WTC11 (cell line): Measurements from ENCODE around the gene VSTM2L. TPM values are rescaled to one million over a fixed set of nuclear protein-coding genes. Genes with fewer than 3 reads are reported as not detected.

Source experiments
- ATAC-seq: fragments of 200-7000 bp; cut with Tn5 transposase; 2 replicates; pipeline ENCODE4 v1.10.0; 2021; ENCODE audit warnings: mild to moderate bottlenecking, moderate library complexity
- CTCF ChIA-PET: fragments of 300-600 bp; sonication (Branson Sonifier 250); formaldehyde crosslinking; loops from one replicate; lab custom pipeline; 2021; ENCODE audit warnings: antibody characterized with exemption; lab: Charles Lee
- POLR2A ChIA-PET: fragments of 350-600 bp; sonication (Branson Sonifier 250); formaldehyde crosslinking; loops from one replicate; lab custom pipeline; 2021; ENCODE audit warnings: antibody characterized with exemption; lab: Charles Lee
- DNase-seq: peaks from one replicate; pipeline ENCODE4 v3.0.0; 2021; ENCODE audit warnings: low spot score
- H3K27ac Mint-ChIP-seq: 2 replicates; pipeline ENCODE4 v1.8.0; 2021; ENCODE audit warnings: mixed read lengths
- H3K27me3 Mint-ChIP-seq: 2 replicates; pipeline ENCODE4 v1.8.0; 2021; ENCODE audit warnings: low read depth, mild to moderate bottlenecking, moderate library complexity, mixed read lengths
- H3K36me3 Mint-ChIP-seq: 2 replicates; pipeline ENCODE4 v1.8.0; 2021; ENCODE audit warnings: mixed read lengths
- H3K4me1 Mint-ChIP-seq: 2 replicates; pipeline ENCODE4 v1.8.0; 2022; ENCODE audit warnings: mixed read lengths
- H3K4me3 Mint-ChIP-seq: 2 replicates; pipeline ENCODE4 v1.8.0; 2021; ENCODE audit warnings: mild to moderate bottlenecking, moderate library complexity, mixed read lengths
- H3K9me3 Mint-ChIP-seq: 2 replicates; pipeline ENCODE4 v1.8.0; 2021; ENCODE audit warnings: mixed read lengths
- ELF4 ChIP-seq: sonication (generic); formaldehyde crosslinking; IDR thresholded peaks from 2 replicates; pipeline ENCODE4 v1.8.1; 2022; ENCODE audit warnings: low read depth, mild to moderate bottlenecking, moderate library complexity, missing genetic modification reagents
- FOXJ3 ChIP-seq: sonication (generic); formaldehyde crosslinking; IDR thresholded peaks from 2 replicates; pipeline ENCODE4 v1.9.0; 2021; ENCODE audit warnings: missing genetic modification reagents, mild to moderate bottlenecking, borderline replicate concordance
- FOXK1 ChIP-seq: sonication (generic); formaldehyde crosslinking; IDR thresholded peaks from 2 replicates; pipeline ENCODE4 v1.8.0; 2022; ENCODE audit warnings: mild to moderate bottlenecking, moderate library complexity, missing genetic modification reagents
- NFYB ChIP-seq: sonication (generic); formaldehyde crosslinking; conservative IDR thresholded peaks from 2 replicates; pipeline ENCODE4 v1.8.0; 2022; ENCODE audit warnings: low read depth, missing genetic modification reagents
- SMAD4 ChIP-seq: sonication (generic); formaldehyde crosslinking; IDR thresholded peaks from 2 replicates; pipeline ENCODE4 v1.8.0; 2022; ENCODE audit warnings: mild to moderate bottlenecking, missing genetic modification reagents
- SP1 ChIP-seq: sonication (generic); formaldehyde crosslinking; conservative IDR thresholded peaks from 2 replicates; pipeline ENCODE4 v1.8.1; 2022; ENCODE audit warnings: missing genetic modification reagents
- TCF7 ChIP-seq: sonication (generic); formaldehyde crosslinking; IDR thresholded peaks from 2 replicates; pipeline ENCODE4 v1.8.0; 2022; ENCODE audit warnings: mild to moderate bottlenecking, low read depth, missing genetic modification reagents, moderate library complexity
- ZNF138 ChIP-seq: sonication (generic); formaldehyde crosslinking; conservative IDR thresholded peaks from 2 replicates; pipeline ENCODE4 v1.8.1; 2022; ENCODE audit warnings: mild to moderate bottlenecking, moderate library complexity, missing genetic modification reagents
- ZNF219 ChIP-seq: sonication (generic); formaldehyde crosslinking; IDR thresholded peaks from 2 replicates; pipeline ENCODE4 v1.8.0; 2023; ENCODE audit warnings: missing genetic modification reagents, mild to moderate bottlenecking, borderline replicate concordance
- ZNF232 ChIP-seq: sonication (generic); formaldehyde crosslinking; IDR thresholded peaks from 2 replicates; pipeline ENCODE4 v1.8.0; 2022; ENCODE audit warnings: mild to moderate bottlenecking, missing genetic modification reagents
- ZNF423 ChIP-seq: fragments of 250-450 bp; sonication (Bioruptor Pico); IDR thresholded peaks from 2 replicates; pipeline ENCODE4 v2.1.2; 2022; ENCODE audit warnings: mild to moderate bottlenecking, moderate library complexity
- total RNA-seq: library from RNA; stranded (reverse); gene quantifications from 3 replicates; pipeline ENCODE4 v1.2.3, GENCODE V29; 2021
- TF ChIP-seq, protein P1 (sequence below): sonication (generic); formaldehyde crosslinking; IDR thresholded peaks from 2 replicates; pipeline ENCODE4 v1.8.1; 2022; ENCODE audit warnings: low read depth, mild to moderate bottlenecking, moderate library complexity, missing genetic modification reagents, borderline replicate concordance
- TF ChIP-seq, protein P2 (sequence below): fragments of 250-450 bp; sonication (Bioruptor Pico); IDR thresholded peaks from 2 replicates; pipeline ENCODE4 v1.8.0; 2021; ENCODE audit warnings: mild to moderate bottlenecking
- TF ChIP-seq, protein P3 (sequence below): sonication (generic); formaldehyde crosslinking; IDR thresholded peaks from 2 replicates; pipeline ENCODE4 v1.8.0; 2023; ENCODE audit warnings: missing genetic modification reagents
- TF ChIP-seq, protein P4 (sequence below): sonication (generic); formaldehyde crosslinking; IDR thresholded peaks from 2 replicates; pipeline ENCODE4 v1.8.0; 2023; ENCODE audit warnings: mild to moderate bottlenecking, missing genetic modification reagents
- TF ChIP-seq, protein P5 (sequence below): sonication (generic); formaldehyde crosslinking; conservative IDR thresholded peaks from 2 replicates; pipeline ENCODE4 v1.8.1; 2023; ENCODE audit warnings: mild to moderate bottlenecking, low read depth, missing genetic modification reagents, moderate library complexity
- TF ChIP-seq, protein P6 (sequence below): fragments of 250-450 bp; sonication (Bioruptor Pico); IDR thresholded peaks from 2 replicates; pipeline ENCODE4 v2.1.2; 2022; ENCODE audit warnings: mild to moderate bottlenecking, moderate library complexity
- TF ChIP-seq, protein P7 (sequence below): fragments of 250-450 bp; sonication (Bioruptor Pico); IDR thresholded peaks from 2 replicates; pipeline ENCODE4 v1.9.0; 2021; ENCODE audit warnings: mild to moderate bottlenecking

VSTM2L gene
- total RNA-seq, 1 experiment from 2014 or later, result 1.9 TPM

DNA sequence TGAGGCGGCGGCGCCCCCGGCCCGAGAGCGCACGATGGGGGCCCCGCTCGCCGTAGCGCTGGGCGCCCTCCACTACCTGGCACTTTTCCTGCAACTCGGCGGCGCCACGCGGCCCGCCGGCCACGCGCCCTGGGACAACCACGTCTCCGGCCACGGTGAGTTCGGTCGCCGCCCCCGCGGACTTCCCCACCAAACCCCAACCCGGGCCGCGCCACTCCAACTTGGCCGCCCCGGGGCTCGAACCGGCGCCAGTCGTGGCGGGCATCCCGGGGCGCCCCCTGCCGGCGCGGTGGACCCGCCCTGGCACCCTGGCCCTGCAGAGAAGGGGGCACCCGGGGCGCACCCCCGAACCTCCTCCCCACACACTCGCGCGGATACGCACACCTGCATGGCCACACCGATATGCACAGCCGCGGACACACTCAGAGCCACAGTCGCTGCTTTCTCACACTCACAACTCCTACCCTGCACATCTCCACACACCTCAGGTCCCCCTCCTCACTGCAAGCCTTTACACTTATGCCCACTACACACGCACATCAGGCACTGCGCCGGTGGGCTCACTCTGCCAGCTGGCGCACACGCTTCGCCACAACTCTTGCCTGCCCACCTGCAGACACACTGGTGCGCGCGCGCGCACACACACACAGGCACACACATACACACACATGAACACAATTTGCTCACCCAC, 535 bp downstream of the VSTM2L start (continued):
- TF ChIP-seq, protein P1, sequence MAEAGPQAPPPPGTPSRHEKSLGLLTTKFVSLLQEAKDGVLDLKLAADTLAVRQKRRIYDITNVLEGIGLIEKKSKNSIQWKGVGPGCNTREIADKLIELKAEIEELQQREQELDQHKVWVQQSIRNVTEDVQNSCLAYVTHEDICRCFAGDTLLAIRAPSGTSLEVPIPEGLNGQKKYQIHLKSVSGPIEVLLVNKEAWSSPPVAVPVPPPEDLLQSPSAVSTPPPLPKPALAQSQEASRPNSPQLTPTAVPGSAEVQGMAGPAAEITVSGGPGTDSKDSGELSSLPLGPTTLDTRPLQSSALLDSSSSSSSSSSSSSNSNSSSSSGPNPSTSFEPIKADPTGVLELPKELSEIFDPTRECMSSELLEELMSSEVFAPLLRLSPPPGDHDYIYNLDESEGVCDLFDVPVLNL (CRISPR knock-in tag), result 0 out of 2 replicates have a peak, but pooled peaks have one; percentile 10

DNA sequence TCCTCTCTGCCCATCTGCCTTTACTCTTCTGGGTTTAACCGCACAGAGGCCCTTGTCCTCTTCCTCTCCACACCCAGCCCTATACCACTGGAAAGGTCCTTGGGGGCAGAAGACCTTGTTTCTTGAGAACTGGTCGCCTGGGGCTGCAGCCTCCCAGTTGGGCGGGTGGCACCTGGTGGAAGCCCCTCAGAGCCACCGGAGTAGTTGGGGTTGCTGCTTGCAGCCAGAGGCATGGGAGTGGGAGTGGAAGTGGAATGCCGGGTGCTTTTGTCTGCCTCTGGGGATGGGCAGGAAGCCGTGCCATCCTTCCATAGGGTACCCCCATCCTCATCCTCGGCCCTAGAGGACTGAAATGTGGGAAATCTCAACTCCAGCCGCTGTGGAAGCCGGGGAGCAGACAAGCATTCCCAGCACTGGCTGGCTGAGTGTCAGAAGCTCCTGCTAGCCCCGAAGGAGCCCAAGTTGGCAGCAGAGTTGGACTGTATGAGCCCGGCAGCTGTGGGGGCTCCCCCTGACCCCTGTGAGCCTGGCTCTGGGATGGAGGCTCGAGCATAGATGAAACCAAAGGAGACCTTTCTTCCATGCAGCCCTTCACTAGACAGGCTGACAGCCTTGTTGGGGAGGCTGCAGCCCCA, 1.2 kb downstream of the VSTM2L start:
- CTCF ChIA-PET, result interaction anchor here (0.6 to 1.6 kb wide), 2 partner anchors 9 to 340 kb away, joined by 3 to 5 read pairs; no protein-coding TSS in a partner anchor
- Mint-ChIP-seq H3K9me3 (no peaks in the 10 kb centered on the region), H3K4me1 (peaks cover 41% of the 10 kb centered on the region), H3K27ac (no peak overlapping the region), H3K27me3 (peaks cover 26% of the 10 kb centered on the region), H3K4me3 (peak overlapping the region; percentile 83), H3K36me3 (no peaks in the 10 kb centered on the region)
- DNase-seq, result no peak
- ATAC-seq, result no peak
- TF ChIP-seq SMAD4 (CRISPR knock-in tag), result no peak
- TF ChIP-seq, protein P2, sequence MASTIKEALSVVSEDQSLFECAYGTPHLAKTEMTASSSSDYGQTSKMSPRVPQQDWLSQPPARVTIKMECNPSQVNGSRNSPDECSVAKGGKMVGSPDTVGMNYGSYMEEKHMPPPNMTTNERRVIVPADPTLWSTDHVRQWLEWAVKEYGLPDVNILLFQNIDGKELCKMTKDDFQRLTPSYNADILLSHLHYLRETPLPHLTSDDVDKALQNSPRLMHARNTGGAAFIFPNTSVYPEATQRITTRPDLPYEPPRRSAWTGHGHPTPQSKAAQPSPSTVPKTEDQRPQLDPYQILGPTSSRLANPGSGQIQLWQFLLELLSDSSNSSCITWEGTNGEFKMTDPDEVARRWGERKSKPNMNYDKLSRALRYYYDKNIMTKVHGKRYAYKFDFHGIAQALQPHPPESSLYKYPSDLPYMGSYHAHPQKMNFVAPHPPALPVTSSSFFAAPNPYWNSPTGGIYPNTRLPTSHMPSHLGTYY, result no peak
- TF ChIP-seq, protein P3, sequence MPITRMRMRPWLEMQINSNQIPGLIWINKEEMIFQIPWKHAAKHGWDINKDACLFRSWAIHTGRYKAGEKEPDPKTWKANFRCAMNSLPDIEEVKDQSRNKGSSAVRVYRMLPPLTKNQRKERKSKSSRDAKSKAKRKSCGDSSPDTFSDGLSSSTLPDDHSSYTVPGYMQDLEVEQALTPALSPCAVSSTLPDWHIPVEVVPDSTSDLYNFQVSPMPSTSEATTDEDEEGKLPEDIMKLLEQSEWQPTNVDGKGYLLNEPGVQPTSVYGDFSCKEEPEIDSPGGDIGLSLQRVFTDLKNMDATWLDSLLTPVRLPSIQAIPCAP (CRISPR knock-in tag), result no peak
- TF ChIP-seq, protein P4, sequence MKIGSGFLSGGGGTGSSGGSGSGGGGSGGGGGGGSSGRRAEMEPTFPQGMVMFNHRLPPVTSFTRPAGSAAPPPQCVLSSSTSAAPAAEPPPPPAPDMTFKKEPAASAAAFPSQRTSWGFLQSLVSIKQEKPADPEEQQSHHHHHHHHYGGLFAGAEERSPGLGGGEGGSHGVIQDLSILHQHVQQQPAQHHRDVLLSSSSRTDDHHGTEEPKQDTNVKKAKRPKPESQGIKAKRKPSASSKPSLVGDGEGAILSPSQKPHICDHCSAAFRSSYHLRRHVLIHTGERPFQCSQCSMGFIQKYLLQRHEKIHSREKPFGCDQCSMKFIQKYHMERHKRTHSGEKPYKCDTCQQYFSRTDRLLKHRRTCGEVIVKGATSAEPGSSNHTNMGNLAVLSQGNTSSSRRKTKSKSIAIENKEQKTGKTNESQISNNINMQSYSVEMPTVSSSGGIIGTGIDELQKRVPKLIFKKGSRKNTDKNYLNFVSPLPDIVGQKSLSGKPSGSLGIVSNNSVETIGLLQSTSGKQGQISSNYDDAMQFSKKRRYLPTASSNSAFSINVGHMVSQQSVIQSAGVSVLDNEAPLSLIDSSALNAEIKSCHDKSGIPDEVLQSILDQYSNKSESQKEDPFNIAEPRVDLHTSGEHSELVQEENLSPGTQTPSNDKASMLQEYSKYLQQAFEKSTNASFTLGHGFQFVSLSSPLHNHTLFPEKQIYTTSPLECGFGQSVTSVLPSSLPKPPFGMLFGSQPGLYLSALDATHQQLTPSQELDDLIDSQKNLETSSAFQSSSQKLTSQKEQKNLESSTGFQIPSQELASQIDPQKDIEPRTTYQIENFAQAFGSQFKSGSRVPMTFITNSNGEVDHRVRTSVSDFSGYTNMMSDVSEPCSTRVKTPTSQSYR, result no peak
- TF ChIP-seq FOXK1 (CRISPR knock-in tag), result no peak
- TF ChIP-seq ZNF138 (CRISPR knock-in tag), result no peak
- TF ChIP-seq ZNF423 (CRISPR knock-in tag), result no peak
- no peak for TF ChIP-seq SP1 (CRISPR knock-in tag)
- no peak for TF ChIP-seq ELF4 (CRISPR knock-in tag)
- TF ChIP-seq, protein P5, sequence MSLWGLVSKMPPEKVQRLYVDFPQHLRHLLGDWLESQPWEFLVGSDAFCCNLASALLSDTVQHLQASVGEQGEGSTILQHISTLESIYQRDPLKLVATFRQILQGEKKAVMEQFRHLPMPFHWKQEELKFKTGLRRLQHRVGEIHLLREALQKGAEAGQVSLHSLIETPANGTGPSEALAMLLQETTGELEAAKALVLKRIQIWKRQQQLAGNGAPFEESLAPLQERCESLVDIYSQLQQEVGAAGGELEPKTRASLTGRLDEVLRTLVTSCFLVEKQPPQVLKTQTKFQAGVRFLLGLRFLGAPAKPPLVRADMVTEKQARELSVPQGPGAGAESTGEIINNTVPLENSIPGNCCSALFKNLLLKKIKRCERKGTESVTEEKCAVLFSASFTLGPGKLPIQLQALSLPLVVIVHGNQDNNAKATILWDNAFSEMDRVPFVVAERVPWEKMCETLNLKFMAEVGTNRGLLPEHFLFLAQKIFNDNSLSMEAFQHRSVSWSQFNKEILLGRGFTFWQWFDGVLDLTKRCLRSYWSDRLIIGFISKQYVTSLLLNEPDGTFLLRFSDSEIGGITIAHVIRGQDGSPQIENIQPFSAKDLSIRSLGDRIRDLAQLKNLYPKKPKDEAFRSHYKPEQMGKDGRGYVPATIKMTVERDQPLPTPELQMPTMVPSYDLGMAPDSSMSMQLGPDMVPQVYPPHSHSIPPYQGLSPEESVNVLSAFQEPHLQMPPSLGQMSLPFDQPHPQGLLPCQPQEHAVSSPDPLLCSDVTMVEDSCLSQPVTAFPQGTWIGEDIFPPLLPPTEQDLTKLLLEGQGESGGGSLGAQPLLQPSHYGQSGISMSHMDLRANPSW (CRISPR knock-in tag), result no peak
- TF ChIP-seq, protein P6, sequence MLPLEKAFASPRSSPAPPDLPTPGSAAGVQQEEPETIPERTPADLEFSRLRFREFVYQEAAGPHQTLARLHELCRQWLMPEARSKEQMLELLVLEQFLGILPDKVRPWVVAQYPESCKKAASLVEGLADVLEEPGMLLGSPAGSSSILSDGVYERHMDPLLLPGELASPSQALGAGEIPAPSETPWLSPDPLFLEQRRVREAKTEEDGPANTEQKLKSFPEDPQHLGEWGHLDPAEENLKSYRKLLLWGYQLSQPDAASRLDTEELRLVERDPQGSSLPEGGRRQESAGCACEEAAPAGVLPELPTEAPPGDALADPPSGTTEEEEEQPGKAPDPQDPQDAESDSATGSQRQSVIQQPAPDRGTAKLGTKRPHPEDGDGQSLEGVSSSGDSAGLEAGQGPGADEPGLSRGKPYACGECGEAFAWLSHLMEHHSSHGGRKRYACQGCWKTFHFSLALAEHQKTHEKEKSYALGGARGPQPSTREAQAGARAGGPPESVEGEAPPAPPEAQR (CRISPR knock-in tag), result no peak
- TF ChIP-seq, protein P7, sequence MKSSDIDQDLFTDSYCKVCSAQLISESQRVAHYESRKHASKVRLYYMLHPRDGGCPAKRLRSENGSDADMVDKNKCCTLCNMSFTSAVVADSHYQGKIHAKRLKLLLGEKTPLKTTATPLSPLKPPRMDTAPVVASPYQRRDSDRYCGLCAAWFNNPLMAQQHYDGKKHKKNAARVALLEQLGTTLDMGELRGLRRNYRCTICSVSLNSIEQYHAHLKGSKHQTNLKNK, result no peak
- no peak for TF ChIP-seq FOXJ3 (CRISPR knock-in tag)
- no peak for TF ChIP-seq ZNF219 (CRISPR knock-in tag)
- no peak for TF ChIP-seq ZNF232
- no peak for TF ChIP-seq TCF7 (CRISPR knock-in tag)
- TF ChIP-seq NFYB (CRISPR knock-in tag), result no peak
- POLR2A ChIA-PET, result no interaction called here
